HG03442 (cell line): ENCODE measurements around the gene MXRA8.
"Not testable (repeated sequence)": the region's sequence is repeated elsewhere in the genome, so short reads cannot be mapped to it uniquely, and the experiment has no call there.

Experiments used
- ATAC-seq: cut with Tn5 transposase; IDR thresholded peaks from one replicate; pipeline ENCODE4 v1.9.1; 2021; ENCODE audit warnings: mild to moderate bottlenecking, moderate library complexity; ENCODE audit not compliant: unreplicated experiment

MXRA8 gene, protein sequence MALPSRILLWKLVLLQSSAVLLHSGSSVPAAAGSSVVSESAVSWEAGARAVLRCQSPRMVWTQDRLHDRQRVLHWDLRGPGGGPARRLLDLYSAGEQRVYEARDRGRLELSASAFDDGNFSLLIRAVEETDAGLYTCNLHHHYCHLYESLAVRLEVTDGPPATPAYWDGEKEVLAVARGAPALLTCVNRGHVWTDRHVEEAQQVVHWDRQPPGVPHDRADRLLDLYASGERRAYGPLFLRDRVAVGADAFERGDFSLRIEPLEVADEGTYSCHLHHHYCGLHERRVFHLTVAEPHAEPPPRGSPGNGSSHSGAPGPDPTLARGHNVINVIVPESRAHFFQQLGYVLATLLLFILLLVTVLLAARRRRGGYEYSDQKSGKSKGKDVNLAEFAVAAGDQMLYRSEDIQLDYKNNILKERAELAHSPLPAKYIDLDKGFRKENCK

DNA sequence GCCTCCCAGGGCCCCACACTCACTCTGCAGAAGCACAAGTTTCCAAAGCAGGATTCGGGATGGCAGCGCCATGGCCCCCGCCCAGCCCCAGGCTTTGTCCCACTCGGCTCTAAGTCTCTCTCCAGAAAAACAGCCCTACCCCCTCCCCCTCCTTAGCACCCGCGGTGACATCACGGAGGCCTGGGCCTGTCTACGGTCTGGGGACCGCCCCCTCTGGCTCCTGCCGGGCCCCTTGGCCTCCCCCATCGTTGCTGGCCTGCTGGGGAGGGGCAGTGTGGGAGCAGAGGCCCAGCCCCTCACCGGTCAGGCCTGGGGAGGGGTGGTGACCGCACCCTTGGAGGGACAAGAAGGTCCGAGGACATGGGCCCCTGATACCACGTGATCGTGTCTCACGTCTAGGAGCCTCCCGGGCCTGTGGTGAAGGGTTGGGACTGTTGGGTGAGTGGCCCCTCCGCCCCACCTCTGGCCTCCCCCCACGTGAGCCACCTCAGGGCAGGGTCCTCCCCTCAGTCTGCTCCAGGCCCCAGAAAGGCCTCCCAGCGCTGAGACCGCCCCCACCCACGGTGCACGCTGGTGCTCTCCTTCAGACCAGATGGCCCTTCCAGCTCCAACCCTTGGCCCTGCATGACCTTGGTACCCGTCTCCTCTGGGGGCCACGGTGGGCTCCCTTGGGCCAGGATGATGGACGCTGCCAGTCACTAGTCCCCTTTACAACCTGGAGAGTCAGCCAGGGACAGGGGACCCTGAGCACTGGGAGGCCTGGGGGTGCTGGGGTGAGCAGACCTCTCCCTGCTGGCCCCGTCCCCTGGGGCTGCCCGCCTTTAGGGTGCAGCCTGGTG lies at the start of gene MXRA8:
MXRA8 (minus strand) TSS at position 123 of the 839 bp plus-strand sequence; CDS start at position 72, 51 bp downstream.
- ATAC-seq, result no peak

DNA sequence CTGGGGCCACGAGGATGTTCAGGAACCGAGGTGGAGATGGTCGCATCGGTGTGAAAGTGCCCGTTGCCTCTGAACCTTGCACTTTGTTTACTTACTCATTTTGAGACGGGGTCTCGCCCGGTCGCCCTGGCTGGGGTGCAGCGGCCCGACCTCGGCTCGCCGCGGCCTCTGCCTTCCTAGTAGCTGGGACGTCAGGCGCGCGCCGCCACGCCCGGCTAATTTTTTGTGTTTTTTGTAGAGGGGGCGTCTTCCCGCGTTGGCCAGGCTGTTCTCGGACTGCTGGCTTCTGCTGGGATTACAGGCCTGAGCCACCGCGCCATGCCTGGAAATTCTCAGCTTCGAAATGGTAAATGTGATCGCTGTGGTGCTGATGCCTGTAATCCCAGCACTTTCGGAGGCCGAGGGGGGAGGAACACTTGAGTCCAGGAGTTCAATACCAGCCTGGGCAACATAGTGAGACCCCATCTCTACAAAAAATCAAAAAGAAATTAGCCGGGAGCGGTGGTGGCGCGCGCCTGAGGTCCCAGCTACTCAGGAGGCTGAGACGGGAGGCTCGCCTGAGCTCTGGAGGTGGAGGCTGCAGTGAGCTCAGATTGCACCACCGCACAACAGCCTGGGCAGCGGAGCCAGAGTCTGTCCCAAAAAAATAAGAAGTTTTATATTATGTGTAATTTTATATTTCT lies 49.4 kb upstream of the MXRA8 start:
- peak; percentile 16 for ATAC-seq

DNA sequence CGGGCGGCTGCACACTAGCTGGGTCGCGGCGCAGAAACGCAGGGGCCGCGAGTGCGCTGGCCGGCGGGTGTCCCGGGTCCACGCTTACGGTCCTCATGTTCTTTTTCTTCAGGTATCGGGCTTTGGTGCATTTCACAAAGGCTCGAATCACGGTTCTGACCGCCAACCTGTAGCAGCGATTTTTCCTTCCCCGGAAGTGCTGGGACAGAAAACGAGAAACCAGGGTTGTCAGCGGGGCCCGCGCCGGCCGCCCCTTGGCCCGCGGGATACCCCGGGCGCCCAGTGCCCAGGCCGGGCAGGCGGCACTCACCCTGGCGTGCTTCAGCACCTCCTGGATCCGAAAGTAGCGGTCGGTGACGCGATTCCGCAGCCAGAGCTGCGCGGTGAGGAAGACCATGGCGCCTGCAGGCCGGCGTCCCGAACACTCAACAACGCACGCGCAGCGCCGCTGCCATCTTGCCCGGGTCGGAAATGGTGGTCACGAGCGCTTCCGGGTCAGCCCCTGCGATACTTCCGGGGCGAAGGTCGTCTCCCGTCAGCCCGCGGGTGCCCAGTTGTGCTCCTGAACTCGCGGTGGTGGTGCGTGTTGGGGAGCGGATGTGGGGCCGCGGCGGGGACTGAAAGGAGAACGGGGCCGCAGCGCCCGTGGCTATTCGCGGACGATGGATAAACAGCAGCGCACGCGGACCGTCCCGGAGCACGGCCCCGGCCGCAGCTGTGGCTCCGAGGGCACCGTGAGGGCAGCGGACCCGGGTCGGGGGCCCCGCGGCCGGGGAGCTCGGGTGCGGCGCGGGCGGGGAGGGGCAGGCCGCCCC lies 48.7 kb upstream of the MXRA8 start, which contains the start of gene MRPL20:
MRPL20 (minus strand) TSS at position 473 of the 815 bp plus-strand sequence; CDS start at position 397, 76 bp downstream.
- ATAC-seq, result peak; percentile 90

DNA sequence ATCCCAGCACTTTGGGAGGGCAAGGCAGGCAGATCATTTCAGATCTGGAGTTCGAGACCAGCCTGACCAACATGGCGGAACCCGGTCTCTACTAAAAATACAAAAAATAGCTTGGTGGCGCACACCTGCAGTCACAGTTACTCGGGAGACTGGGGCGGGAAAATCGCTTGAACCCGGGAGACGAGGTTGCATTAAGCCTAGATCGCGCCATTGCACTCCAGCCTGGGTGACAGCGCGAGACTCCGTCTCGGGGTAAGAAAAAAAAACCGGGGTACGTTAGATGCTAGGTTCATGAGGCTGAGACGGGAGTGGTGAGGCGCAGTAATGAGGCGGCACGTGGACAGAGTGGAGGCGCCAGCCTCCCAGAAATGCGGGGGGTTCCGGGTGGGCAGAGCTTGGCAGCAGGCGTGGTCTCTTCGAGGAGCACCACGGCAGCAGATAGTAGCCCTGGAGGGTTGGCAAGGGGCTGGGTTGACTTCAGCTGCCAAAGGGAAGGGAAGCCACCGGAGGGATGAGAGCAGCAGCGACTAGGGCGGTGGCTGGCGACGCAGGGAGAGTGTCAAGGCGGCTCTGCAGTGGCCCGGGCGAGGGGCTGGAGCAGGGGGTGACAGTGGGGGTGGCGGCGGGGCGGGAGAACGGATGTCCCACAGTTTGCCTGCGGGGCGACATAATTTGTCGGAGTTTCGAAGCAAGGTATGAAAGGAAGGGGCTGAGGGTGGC lies 47.9 kb upstream of the MXRA8 start:
- ATAC-seq, result no peak

DNA sequence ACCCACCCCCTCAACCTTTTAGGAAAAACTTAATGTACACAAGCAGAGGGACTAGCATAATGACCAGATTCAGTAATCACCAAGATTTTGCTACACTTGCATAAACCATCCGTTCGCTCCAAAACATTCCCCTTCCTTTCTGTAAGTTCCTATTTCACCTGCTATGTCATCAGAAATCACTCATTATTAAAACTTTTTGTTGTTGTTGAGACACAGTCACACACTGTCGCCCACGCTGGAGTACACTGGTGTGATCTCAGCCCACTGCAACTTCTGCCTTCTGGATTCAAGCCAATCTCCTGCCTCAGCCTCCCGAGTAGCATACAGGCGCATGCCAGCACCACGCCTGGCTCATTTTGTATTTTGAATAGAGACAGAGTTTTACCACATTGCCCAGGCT lies 45.3 kb upstream of the MXRA8 start:
- ATAC-seq, result no peak

DNA sequence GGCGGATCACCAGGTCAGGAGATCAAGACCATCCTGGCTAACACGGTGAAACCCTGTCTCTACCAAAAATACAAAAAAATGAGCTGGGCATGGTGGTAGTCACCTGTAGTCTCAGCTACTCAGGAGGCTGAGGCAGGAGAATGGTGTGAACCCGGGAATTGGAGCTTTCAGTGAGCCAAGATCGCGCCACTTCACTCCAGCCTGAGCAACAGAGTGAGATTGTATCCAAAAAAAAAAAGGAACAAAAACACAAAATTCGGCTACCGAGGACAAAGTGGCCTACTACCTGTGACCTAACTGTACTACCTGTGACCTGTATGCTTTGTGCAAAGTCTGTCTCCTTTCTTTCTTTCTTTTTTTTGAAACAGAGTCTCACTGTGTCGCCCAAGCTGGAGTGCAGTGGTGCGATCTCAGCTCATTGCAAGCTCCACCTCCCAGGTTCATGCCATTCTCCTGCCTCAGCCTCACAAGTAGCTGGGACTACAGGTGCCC lies 44.6 kb upstream of the MXRA8 start:
- ATAC-seq, result not testable (repeated sequence)

DNA sequence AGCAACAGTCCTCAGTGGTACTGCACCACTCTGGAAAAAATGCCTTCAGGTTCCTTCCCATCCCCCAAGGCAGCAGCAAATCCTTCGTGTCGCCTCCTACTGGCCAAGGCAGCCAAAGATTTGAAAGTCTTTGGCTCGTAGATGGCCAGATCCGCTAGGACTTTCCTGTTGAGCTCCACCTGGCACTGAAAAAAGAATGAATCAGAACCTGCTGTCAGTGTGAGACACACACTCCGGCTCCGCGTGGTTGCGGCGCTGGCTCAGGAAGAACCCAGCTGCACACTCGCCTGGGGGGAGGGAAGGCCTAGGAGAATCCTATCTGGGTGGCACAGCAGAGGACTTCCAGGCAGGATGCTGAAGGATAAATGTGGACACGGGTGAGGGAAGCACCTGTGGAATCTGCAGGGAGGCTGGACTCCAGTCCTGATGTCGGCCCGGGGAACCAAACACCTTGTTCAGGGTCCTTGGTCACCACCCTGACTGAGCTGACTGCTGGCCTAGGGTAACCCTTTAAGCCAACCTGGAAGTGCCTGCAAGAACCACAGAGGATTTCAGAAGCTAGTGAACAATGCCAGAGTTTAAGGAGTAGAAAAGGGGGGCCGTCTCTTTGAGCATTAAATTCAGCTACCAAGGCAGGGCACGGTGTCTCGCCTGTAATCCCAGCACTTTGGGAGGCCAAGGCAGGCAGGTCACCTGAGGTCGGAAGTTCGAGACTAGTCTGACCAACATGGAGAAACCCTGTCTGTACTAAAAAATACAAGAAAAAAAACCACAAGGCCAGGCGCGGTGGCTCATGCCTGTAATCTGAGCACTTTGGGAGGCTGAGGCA lies 43.9 kb upstream of the MXRA8 start:
- ATAC-seq, result no peak

DNA sequence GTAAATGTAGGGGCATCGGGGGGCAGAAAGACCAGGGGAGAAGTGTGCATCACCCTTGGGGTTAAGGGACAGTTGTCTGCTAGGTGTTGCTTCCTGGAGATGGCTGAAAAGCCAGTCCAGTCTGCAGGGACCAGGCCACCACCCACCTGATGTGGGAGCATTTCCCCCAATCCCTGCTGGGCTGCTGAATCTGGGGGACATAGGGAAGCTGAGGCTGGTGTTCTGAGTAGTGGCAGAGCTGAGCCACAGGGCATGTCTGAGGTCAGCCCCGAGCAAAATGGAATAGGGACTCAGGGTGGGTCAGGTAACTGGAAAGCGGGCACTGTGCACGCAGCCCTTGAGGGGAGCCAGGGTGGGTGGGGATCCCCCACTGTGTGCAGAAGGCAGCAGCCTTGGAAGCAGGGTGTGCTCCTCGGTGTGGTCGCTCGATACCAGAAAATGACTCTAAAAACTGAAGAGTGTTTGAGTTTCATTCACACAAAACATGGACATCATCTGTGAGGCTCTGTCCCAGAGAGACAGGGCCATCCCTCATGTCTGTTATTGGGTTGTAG lies 43.2 kb upstream of the MXRA8 start:
- ATAC-seq, result no peak

DNA sequence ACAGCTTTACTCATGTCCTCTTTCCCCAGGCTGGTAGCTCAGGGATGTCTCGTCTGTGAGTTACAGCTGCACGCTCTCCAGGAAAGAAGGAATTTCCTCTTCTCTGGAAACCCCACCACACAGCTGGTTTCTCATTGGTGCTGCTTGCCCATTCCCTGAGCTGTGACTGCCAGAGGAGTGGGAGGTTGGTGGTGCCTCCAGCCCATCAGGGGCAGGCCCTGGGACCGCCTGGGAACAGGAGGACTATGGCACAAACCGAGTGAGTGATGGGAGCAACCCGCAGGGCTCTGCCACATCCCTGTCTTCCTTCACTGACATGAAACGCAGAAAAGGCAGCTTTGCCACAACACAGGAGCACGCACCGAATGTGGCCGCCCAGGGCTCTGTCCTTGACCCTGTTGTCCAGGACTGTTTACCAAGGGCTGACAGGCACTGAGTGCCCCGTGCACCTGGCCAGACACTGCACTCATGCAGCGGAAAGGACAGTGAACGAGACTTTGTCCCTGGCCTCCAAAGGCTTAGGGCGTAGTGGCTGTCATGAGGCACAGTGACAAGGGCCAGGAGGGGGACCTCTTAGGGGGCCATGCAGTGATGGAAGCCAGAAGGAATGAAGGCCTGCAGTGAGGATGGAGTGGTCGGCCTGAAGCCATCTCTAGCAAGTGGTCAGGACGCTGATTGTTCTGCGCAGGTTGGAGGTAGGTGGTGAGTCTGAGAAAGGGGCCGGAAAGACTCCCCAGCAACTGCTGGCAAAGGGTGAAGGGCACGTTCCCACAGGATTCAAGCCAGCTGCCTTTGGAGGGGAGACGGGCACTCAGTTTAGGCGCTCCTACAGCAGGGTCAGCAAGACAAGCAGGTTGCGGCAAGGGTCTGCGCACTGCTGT lies 42.5 kb upstream of the MXRA8 start:
- ATAC-seq, result no peak

DNA sequence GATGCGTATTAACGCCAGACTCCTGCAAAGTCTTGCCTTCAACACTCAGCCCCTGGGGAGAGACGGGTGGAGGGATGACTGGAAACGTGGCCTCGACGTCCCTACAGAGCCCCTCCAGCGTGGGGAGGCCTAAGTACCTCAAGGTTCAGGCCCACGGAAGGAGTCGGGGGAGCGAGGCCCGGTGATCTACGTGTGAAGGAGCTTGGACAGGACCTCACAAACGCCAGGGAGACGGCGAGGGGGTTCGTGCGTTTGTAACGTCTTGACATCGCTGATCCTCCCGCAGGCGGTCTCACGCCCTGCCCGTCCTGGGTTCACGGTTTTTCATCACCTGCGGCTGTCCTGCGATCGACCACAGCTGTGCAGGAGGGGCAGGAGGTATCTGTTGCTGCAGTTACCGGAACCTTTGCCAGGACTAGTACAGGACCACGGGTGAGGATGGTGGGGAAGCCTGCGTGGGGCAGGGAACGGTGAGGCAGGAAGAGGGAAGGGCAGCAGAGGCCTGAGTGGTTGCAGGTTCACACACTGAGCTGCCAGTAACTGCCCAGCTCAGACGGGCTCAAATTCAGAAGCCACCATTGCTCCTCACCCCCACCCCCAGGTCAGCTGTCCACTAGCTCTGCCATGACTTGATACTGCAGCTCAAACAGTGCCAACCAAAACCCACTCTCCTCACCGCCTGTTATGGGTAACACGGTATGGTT lies 41.7 kb upstream of the MXRA8 start:
- no peak for ATAC-seq

DNA sequence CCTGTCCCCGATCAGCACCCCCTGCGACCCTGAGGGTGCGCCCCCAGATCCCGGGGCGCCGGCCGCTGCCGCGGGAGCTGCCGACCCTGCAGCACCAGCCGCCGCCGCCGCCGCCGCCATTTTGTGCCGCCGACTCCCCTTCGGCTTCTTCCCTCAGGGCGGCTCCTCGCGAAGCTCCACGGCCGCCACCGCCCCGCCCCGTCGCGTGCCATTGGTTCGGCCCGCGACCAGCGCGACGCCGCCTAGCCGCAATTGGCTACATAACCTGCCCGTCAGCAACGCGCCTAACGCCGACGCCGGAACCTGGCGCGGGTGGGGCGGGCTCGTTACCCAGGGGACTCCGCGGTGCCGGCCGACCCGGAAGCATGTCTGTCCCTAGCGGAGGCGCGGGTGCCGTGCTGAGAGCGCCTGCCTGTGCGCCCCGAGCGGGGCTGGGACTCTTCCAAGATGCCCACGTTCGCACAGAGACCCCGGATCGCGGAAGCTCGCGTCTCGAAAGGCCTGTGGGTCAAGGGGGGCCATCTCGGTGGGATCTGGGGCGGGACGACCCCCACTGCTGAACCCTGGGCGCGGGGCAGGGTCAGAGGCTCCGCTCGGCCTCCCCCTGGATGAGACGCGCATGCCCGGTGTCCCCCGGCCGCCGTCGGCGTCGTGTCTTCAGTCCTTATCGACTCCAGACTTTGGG lies 41.0 kb upstream of the MXRA8 start, which contains the start of gene CCNL2:
CCNL2 (minus strand) TSS at position 149 of the 685 bp plus-strand sequence; CDS start at position 120, 29 bp downstream.
- peak; percentile 86 for ATAC-seq

DNA sequence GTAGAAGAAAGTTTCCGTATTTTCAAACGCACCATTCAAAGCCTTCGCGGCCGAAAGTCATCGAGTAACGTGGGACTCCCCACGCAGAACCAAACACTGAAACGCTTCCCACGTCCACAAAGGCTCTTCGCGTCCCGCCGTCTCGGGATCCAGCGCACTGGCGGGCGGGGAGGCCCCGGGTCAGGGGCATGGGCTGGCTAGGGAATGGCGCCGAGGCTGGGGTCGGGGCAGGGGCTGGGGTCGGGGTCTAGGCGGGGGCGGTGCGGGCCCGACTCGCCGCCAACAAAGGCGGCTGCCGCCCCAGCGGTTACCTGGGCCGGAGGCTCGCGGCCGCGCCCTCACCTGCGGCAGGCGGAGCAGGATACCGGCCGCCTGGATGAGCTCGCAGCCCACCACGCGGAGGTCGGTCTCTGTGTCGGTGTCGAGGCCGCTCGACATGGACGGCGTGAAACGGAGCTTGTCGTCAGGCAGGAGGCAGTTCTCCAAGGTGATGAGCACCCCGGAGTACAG lies 40.4 kb upstream of the MXRA8 start:
- ATAC-seq, result peak; percentile 12

DNA sequence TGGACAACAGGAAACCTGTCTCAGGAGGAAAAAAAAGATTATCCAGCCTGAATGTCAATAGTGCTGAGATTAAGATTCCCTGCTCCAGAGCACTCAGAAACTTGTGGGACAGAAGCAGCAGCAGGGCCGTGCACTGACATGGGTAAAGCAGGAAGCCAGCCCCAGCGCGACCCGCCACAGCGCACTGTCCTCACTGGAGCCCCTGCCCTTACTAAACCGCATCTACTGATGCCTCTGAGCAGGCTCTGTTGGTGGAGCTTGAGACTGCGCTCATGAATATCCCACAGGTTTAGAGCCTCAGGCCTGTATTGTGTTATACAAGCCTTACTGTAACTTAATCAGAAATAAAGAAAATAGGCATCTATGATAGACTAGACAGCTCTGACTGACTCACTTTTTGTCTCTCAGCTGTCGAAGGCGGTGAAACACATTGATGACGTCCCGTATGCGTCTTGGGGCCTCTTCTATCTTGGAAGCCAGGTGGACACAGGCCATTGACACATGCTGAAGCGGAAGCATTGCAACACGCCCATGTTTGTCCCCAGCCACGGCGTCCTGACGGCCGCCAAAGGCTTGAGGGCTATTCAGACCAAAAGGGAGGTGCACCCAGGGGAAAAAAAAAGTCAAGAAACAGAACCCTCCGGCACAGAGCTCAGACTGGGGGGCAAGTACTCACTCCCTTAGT lies 39.6 kb upstream of the MXRA8 start:
- no peak for ATAC-seq

DNA sequence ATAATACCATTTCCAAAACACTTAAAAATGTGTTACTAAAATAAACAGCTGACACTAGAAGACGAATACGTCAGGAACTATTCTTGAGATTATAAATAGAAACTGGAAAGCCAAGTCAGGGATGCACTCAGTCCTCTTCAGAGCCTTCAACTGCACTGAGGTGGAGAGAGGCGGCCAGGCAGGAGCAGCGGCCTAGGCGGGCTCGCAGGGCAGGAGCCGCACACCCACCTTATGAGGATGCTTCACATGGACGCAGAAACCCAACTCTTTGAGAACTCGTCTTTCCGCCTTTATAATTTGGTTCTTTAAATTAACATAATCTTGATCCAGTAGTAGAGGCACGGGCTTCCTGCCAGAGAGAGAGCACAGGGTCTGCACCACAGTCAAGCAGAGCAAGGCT lies 36.8 kb upstream of the MXRA8 start:
- ATAC-seq, result no peak

DNA sequence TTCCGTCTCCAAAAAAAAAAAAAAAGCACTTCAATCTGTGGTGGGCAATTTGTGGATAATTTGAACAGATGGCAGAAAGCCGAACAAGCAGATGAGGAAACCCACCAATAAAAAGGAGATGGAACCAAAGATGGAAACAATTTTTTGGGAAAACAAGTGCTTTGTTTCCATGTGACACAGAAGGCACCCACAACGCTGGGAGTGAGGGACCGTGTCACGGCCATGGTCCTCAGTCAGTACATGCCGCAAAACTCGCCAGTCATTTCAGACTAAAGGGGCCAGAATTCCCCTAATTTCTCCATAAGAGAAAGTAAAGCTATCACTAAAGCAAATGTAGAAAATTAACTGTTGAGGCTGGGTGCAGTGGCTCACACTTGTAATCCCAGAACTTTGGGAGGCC lies 35.8 kb upstream of the MXRA8 start:
- ATAC-seq, result no peak
